GM12878 (cell line): ENCODE results near the gene FGR. TPM values are rescaled to one million over a fixed set of nuclear protein-coding genes. Genes with fewer than 3 reads are reported as not detected.

ENCODE experiments used
- ASH2L ChIP-seq: fragments of 300-600, 200-600 bp; sonication (generic); IDR thresholded peaks from 2 replicates; pipeline ENCODE4 v1.6.1; 2017; ENCODE audit warnings: low read depth, mild to moderate bottlenecking, borderline replicate concordance
- ATF7 ChIP-seq: fragments of 450-650 bp; IDR thresholded peaks from 2 replicates; pipeline ENCODE4 v1.6.1; 2016; ENCODE audit warnings: low read depth, mild to moderate bottlenecking
- BRCA1 ChIP-seq: IDR thresholded peaks from 2 replicates; pipeline ENCODE4 v1.6.1; 2011; ENCODE audit warnings: low read depth, low read length, improper control_type of control experiment
- CHD2 ChIP-seq: IDR thresholded peaks from 2 replicates; pipeline ENCODE4 v1.6.1; 2011; ENCODE audit warnings: low read depth, low read length, improper control_type of control experiment, borderline replicate concordance
- E4F1 ChIP-seq: fragments of 450-650 bp; IDR thresholded peaks from 2 replicates; pipeline ENCODE4 v1.6.1; 2018; ENCODE audit warnings: borderline replicate concordance, mild to moderate bottlenecking; ENCODE audit not compliant: partially characterized antibody
- GABPA ChIP-seq: IDR thresholded peaks from 2 replicates; pipeline ENCODE4 v1.6.1; 2014; ENCODE audit warnings: antibody characterized with exemption, low read depth, mild to moderate bottlenecking, inconsistent platforms
- HDAC2 ChIP-seq: fragments of 200-600 bp; sonication (generic); IDR thresholded peaks from 2 replicates; pipeline ENCODE4 v1.6.1; 2017
- IKZF1 ChIP-seq: fragments of 450-650 bp; conservative IDR thresholded peaks from 2 replicates; pipeline ENCODE4 v1.6.1; 2017; ENCODE audit warnings: antibody characterized with exemption, mild to moderate bottlenecking
- MYC ChIP-seq: IDR thresholded peaks from 2 replicates; pipeline ENCODE4 v1.6.1; 2011; ENCODE audit warnings: mild to moderate bottlenecking, low read length, moderate library complexity, inconsistent platforms; ENCODE audit not compliant: insufficient read depth, insufficient replicate concordance, insufficient read length, severe bottlenecking
- RAD51 ChIP-seq: fragments of 450-650 bp; IDR thresholded peaks from 2 replicates; pipeline ENCODE4 v1.6.1; 2016; ENCODE audit warnings: moderate library complexity, mild to moderate bottlenecking, inconsistent platforms
- REST ChIP-seq: IDR thresholded peaks from 2 replicates; pipeline ENCODE4 v1.6.1; 2012; ENCODE audit warnings: mild to moderate bottlenecking, low read depth, low read length
- RFX5 ChIP-seq: IDR thresholded peaks from 2 replicates; pipeline ENCODE4 v1.6.1; 2011; ENCODE audit warnings: low read depth, low read length, improper control_type of control experiment
- SREBF1 ChIP-seq: IDR thresholded peaks from 2 replicates; pipeline ENCODE4 v1.6.1; 2012; ENCODE audit warnings: mild to moderate bottlenecking, low read length
- SRF ChIP-seq, 2 experiments: IDR thresholded peaks; 2 replicates each; pipeline ENCODE4 v1.6.1; 2011; ENCODE audit warnings: low read depth in 2 of 2, low read length in 2 of 2, mild to moderate bottlenecking in 1 of 2, moderate library complexity in 1 of 2
- SUZ12 ChIP-seq: fragments of 200-600 bp; sonication (generic); IDR thresholded peaks from one replicate; pipeline ENCODE4 v1.6.1; 2018; ENCODE audit warnings: antibody characterized with exemption, mild to moderate bottlenecking; ENCODE audit not compliant: unreplicated experiment
- TARDBP ChIP-seq: IDR thresholded peaks from 2 replicates; pipeline ENCODE4 v1.6.1; 2016; ENCODE audit warnings: borderline replicate concordance
- USF1 ChIP-seq: IDR thresholded peaks from 2 replicates; pipeline ENCODE4 v1.6.1; 2011; ENCODE audit warnings: borderline replicate concordance, low read depth, mild to moderate bottlenecking, moderate library complexity, mixed read lengths, low read length; ENCODE audit not compliant: insufficient read depth; ENCODE audit errors: extremely low read length
- YBX1 ChIP-seq: fragments of 450-650 bp; IDR thresholded peaks from 2 replicates; pipeline ENCODE4 v1.6.1; 2016; ENCODE audit warnings: antibody characterized with exemption
- ZNF687 ChIP-seq: fragments of 450-650 bp; IDR thresholded peaks from 2 replicates; pipeline ENCODE4 v1.6.1; 2017; ENCODE audit warnings: mild to moderate bottlenecking, moderate library complexity
- polyA plus RNA-seq, 11 experiments: library from polyadenylated mRNA; depleted of rRNA in 4 of 11; unstranded in 6 of 11; stranded (reverse) in 5 of 11; fragments of >200 nt; fragmentation: Nextera tagmentation in 4 of 11; fragmentation: Illumina TruSeq in 1 of 11; extraction: Ambion mirVana in 4 of 11; extraction: Trizol in 1 of 11; gene quantifications; 1 replicate in 1 of 11; 2 replicates in 10 of 11; pipeline versions ENCODE4 v1.2.1 to v1.2.3, GENCODE V29; 2011 to 2016; ENCODE audit warnings: inconsistent platforms in 2 of 11, missing spikeins in 2 of 11, low read depth in 1 of 11
- total RNA-seq, 4 experiments: library from RNA; depleted of rRNA in 3 of 4; stranded (reverse); fragments of >200 nt in 3 of 4; fragmentation: Illumina TruSeq in 1 of 4; extraction: Trizol in 1 of 4; gene quantifications; 2 replicates each; pipeline versions ENCODE4 v1.2.1 to v1.2.3, GENCODE V29; 2013 to 2021

Gene FGR
- total and polyA plus RNA-seq, 10 of the 15 experiments (the other 5 are each of a cell fraction or from before 2014, with no cell fraction given): 10.9 to 193 (median 74.7) TPM

- TF ChIP-seq REST (no peak), BRCA1 (no peak), RFX5 (no peak; the same call in 1 of the 2 replicates), CHD2 (no peak; the same call in 1 of the 2 replicates), ATF7 (no peak; the same call in none of the 2 replicates), MYC (no peak), RAD51 (no peak), SRF (IDR thresholded peaks at IDR 0.05; ENCODE audit: low read depth in 2 of 2, low read length in 2 of 2) (no peak), HDAC2 (no peak), SUZ12 (no peak), IKZF1 (peak; percentile 72), E4F1 (no peak), YBX1 (no peak), ZNF687 (0 out of 2 replicates have a peak, but pooled peaks have one; percentile 34), SREBF1 (no peak), USF1 (no peak), TARDBP (no peak), GABPA (no peak), ASH2L (no peak)
Measured at GRCh38 chr1:27659497-27660299, 24.7 kb upstream of the FGR start (continued).
